NK-92 treated with Interleukin-12 subunit alpha and Interleukin-12 subunit beta, amount 100 ng/mL, for 24 hours (cell line): Measurements from ENCODE around the gene DYRK2.

Experiments used
- DNase-seq: peaks from one replicate; lab custom pipeline; 2025; lab: John Stamatoyannopoulos, UW

Gene DYRK2

DNA sequence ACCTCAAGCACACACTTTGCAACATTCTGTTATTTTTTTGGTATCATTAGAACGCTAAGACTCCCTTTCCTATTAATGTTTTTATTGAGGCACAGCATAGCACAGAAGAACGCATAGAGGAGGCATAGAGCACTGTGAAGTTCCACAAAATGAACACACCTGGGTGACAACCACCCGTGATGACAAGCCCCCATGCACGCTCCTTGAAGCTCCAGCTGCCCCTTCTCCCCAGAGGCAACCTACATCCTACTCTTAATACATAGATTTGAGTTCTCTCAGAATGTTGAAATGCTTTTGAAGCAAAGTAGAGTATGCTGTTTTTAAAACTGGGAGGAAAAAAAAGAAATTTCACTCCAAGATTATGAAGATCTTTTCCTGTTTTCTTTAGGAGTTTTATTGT lies 55.5 kb downstream of the DYRK2 start:
- DNase-seq = no peak

DNA sequence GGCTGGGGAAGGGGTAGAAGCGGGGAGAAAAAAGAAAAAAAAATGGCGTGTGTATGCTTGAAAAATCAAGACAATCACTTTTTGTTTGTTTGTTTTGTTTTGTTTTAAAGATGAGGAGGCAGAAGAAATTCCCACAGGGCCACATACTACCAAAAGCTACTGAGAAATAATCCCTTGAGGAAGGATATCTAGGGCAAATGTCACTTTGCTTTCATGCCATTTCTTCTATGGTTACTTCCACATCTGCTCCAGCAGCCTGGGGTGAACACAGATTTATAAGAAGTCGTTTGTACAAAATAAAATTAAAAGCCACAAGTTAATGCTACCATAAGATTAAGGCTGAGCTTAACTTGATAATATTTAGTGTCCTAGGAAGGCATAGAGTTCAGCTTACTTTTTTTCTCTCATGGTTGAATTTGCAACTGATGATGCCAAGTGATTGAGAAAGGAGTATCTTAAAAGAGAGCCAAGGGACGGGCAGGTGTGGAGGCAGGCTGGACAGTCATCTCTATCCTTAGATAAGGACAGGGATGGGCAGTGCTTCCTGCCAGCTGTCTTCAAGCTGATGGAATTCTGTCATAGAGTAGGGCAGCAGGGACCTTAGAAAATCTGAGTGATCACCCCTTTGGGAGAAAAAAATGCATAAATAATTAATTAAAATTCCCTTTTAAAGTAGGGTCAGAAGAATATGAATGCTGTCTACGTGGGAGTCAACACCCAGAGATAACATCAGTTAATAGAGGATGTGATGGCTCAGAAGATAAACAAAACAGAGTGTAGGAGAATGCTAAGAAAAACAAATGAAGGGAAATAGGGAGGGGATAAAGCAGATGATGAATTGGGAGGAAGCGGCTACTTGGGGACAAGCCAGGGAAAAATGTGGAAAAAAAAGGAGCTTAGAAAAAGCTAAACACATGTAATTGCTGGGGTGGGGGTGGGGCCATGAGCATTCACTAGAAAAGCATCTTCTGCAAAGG lies 57.1 kb downstream of the DYRK2 start:
- DNase-seq = no peak

DNA sequence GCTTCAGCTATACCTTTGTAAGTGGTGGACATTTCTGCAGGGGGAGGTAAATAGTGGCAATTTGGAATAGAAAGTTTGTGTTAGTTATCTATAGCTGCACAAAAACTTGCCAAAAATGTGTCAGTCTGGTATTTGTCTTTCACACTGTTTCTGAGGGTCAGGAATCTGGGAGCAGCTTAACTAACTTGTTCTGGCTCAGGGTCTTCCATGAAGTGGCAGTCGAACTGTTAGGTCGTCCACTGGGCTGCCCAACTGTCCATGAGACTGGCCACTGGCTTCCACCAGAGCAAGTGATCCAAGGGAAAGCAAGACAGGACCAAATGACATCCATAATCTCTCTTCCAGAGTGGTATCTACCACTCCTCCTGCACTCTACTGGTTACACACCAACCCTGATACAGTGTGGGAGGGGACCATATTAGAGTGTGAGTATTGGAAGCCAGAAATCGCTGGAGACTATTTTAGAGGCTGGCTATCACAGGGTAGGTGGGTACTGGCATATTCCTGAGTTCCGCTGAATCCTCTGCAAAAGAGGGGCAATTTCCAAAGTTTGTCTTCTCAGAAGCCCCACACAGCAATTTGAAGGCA lies 60.9 kb downstream of the DYRK2 start:
- no peak for DNase-seq

GRCh38 chr12:67710582-67710981 lies 62.0 kb downstream of the DYRK2 start:
- no peak for DNase-seq

DNA sequence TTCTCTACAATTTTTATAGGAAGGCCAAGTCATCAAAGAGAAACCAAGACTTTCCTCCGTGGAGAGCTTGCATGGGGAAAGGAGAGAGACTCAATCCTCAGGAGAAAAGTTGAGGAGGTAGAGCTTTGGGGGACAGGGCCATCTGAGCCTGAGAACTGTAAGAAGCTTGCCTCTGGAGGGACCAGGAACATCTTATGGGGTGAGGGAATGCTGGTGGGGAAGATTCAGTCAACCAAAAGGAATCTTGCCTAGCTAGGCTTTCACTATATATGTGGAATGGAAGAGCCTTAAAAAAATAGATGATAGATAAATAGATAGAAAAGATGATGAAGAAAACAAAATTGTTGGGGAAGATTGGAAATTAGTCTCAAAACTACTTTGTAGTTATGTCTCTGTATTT lies 63.5 kb downstream of the DYRK2 start:
- no peak for DNase-seq

DNA sequence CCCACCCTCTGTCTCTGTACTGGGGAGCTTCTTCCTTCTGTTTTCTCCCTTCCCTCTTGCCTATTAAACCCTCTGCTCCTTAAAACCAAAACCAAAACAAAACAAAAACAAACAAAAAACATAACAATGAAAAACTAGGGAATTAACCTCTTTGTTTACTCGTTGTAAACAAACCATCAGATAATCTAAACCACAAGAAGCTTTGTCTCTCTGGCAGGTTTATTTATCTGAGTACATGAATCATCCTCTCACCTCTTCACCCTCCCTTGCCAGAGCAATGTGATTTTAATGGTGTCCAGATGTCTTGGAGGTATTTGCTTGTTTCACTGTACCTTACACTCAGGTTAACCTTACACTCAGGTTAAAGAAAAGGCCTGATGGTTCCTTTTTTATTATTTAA lies 66.1 kb downstream of the DYRK2 start:
- DNase-seq = no peak
